Activated naive CD4-positive, alpha-beta T cell treated with anti-CD3 and anti-CD28 coated beads, Interleukin-2, amount 50 U/mL, for 24 hours (primary cell): Measurements from ENCODE around the gene TBC1D13.
"Not testable (repeated sequence)": the region's sequence is repeated elsewhere in the genome, so short reads cannot be mapped to it uniquely, and the experiment has no call there.

Experiments used
- H3K27ac Mint-ChIP-seq: one replicate; pipeline ENCODE4 v1.8.0; 2021; ENCODE audit warnings: mild to moderate bottlenecking, mixed read lengths
- H3K27me3 Mint-ChIP-seq: one replicate; pipeline ENCODE4 v1.8.0; 2021; ENCODE audit warnings: mixed read lengths
- H3K36me3 Mint-ChIP-seq: one replicate; pipeline ENCODE4 v1.8.0; 2021; ENCODE audit warnings: mixed read lengths
- H3K4me1 Mint-ChIP-seq: one replicate; pipeline ENCODE4 v1.8.0; 2021; ENCODE audit warnings: mixed read lengths
- H3K4me3 Mint-ChIP-seq: one replicate; pipeline ENCODE4 v1.8.0; 2021; ENCODE audit warnings: mild to moderate bottlenecking, mixed read lengths
- H3K9me3 Mint-ChIP-seq: one replicate; pipeline ENCODE4 v1.8.0; 2021; ENCODE audit warnings: mixed read lengths

TBC1D13 gene

DNA sequence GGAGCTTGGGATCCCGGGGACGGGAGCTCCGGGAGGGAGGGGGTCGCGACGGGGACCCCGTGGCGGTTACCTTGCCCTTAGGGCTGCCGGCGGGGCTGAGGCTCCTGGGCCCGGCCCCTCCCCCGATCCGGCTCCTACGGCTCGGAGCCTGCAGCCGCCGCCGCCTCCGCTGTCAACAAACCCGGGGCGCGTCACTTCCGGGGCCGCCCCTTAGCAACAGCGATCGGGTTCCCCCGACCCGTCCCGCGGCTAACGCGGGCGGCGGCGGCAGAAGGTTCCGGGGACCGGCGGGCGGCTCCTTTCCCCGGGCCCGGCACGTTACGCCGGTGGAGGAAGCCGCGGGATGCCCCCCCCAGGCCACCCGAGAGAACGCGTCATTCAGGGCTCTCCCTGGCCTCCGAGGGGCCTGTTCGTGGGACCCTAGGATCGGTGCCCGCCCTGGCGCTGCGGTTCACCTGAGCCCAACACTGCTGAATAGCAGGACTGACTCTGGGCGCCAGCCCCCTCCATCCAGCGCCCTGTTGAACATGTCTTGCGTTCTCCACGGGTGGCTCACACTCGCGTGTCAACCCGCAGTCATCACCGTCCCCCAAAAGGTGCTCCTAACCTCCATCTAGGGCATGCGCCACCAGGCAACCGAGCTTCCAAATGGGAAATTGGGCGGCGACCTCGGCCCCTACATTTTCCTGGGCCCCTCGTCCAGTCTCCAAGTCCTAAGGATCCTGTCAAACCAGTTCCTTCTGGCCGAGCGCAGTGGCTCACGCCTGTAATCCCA lies 15.1 kb upstream of the TBC1D13 start, which contains the start of gene ZER1:
ZER1 (minus strand) TSS at position 183 of the 775 bp plus-strand sequence. CDS start 16,362 bp downstream, outside the sequence.
- Mint-ChIP-seq H3K9me3 (no peaks in the 10 kb centered on the region), H3K4me1 (peaks cover 29% of the 10 kb centered on the region), H3K4me3 (peak within 1 kb of the TSS; percentile 97), H3K27me3 (no peaks in the 10 kb centered on the region), H3K27ac (peak within 1 kb of the TSS; percentile 88), H3K36me3 (peaks cover 1% of the 10 kb centered on the region)

GRCh38 chr9:128773049-128773448 lies 14.0 kb upstream of the TBC1D13 start:
- peaks cover 24% of the 10 kb centered on the region for H3K4me1 Mint-ChIP-seq
- H3K27me3 Mint-ChIP-seq, result no peaks in the 10 kb centered on the region
- no peaks in the 10 kb centered on the region for H3K9me3 Mint-ChIP-seq
- H3K27ac Mint-ChIP-seq, result no peak overlapping the region
- H3K4me3 Mint-ChIP-seq, result peak overlapping the region; percentile 97
- no peaks in the 10 kb centered on the region for H3K36me3 Mint-ChIP-seq

DNA sequence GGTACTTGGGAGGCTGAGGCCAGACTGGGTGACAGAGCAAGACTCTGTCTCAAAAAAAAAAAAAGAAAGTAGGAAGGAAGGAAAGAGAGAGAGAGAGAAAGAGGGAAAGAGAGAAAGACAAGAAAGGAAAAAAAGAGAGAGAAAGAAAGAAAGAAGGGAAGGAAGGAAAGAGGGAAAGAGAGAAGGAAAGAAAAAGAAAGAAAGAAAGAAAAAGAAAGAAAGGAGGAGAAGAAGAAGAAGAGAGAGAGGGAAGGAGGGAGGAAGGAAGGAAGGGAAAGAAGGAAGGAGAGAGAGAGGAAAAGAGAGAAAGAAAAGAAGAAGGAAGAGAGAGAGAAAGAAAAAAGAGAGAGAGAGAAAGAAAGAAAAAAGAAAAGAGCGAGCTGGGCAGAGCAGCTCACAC lies 12.2 kb upstream of the TBC1D13 start:
- Mint-ChIP-seq H3K27ac (no peak overlapping the region), H3K4me3 (no peak overlapping the region)

DNA sequence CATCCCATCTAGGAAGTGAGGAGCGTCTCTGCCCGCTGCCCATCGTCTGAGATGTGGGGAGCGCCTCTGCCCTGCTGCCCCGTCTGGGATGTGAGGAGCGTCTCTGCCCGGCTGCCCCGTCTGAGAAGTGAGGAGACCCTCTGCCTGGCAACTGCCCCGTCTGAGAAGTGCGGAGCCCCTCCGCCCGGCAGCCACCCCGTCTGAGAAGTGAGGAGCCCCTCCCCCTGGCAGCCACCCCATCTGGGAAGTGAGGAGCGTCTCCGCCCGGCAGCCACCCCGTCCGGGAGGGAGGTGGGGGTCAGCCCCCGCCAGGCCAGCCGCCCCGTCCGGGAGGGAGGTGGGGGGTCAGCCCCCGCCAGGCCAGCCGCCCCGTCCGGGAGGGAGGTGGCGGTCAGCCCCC lies 7.0 kb upstream of the TBC1D13 start:
- H3K4me1 Mint-ChIP-seq, H3K9me3 Mint-ChIP-seq: not testable (repeated sequence)

More for the DNA sequence above, 12.2 kb upstream of the TBC1D13 start:
- Mint-ChIP-seq H3K27me3 (no peaks in the 10 kb centered on the region), H3K4me1 (peaks cover 14% of the 10 kb centered on the region), H3K9me3 (no peaks in the 10 kb centered on the region), H3K36me3 (no peaks in the 10 kb centered on the region)

DNA sequence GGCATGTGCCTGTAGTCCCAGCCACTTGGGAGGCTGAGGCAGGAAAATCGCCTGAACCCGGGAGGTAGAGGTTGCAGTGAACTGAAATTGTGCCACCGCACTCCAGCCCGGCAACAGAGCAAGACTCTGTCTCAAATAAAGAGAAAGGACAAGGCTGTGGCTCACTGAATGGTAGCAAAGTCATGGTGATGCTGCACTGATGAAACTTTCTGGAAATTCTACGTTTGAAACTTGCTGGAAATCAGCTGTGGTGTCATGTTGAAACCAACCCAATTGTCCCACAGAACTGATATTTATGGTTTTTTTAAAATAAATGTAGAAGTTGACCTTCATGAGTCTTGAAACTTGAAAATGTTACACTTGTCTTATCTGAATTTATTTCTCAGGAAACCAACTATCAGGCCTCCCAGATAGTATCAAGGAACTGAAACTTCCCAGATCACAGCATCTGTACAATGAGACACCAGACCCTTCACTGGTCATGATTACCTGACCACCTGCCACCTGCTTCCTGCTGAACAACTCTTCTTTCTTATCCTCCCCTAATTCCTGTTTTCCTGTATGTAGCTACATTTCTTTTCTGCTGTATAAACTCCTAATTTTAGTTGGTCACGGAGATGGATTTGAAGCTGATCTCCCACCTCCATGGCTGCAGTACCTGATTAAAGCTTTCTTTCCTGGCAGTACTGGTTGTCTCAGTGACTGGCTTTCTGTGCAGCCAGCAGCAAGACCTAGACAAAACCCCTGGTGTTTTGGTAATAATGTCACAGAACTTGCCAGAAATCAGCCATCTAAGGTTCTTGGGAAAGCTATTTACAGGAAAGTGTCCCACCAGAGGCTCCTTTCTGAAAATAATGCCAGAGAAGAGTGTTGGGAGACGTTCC lies 5.6 kb upstream of the TBC1D13 start:
- H3K4me3 Mint-ChIP-seq, result no peak overlapping the region
- no peak overlapping the region for H3K27ac Mint-ChIP-seq
- no peaks in the 10 kb centered on the region for H3K9me3 Mint-ChIP-seq
- no peaks in the 10 kb centered on the region for H3K4me1 Mint-ChIP-seq
- H3K27me3 Mint-ChIP-seq, result no peaks in the 10 kb centered on the region
- no peaks in the 10 kb centered on the region for H3K36me3 Mint-ChIP-seq

More for the DNA sequence above, 7.0 kb upstream of the TBC1D13 start:
- H3K4me3 Mint-ChIP-seq, H3K27ac Mint-ChIP-seq, H3K27me3 Mint-ChIP-seq, H3K36me3 Mint-ChIP-seq: not testable (repeated sequence)

DNA sequence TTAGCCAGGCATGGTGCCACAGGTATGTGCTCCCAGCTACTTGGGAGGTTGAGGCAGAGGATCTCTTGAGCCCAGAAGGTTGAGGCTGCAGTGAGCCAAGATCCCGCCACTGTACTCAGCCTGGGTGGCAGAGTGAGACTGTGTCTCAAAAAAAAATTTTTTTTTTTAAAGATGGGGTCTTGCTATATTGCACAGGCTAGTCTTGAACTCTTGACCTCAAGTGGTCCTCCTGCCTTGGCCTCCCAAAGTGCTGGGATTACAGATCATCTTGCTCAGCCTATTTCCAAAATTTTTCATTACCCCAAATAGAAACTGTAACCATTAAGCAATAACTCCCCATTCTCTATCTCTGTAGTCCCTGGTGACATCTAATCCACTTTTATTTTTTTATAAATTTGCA lies 4.4 kb upstream of the TBC1D13 start:
- Mint-ChIP-seq H3K27me3 (no peaks in the 10 kb centered on the region), H3K27ac (no peak overlapping the region), H3K36me3 (no peaks in the 10 kb centered on the region), H3K4me3 (no peak overlapping the region), H3K4me1 (no peaks in the 10 kb centered on the region), H3K9me3 (no peaks in the 10 kb centered on the region)

DNA sequence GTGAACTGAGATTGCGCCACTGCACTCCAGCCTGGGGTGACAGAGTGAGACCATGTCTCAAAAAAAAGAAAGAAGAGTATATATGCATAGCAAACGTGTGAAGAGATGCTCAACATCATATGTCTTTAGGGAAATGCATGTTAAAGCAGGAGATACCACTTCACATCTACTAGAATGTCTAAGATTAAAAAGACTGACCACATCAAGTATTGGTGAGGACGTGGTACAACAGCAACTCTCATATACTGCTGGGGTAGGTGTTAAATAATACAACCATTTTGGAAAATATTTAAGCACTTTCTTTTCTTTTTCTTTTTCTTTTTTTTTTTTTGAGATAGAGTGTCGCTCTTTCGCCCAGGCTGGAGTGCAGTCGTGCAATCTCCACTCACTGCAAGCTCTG lies 1.6 kb upstream of the TBC1D13 start:
- no peak overlapping the region for H3K27ac Mint-ChIP-seq

DNA sequence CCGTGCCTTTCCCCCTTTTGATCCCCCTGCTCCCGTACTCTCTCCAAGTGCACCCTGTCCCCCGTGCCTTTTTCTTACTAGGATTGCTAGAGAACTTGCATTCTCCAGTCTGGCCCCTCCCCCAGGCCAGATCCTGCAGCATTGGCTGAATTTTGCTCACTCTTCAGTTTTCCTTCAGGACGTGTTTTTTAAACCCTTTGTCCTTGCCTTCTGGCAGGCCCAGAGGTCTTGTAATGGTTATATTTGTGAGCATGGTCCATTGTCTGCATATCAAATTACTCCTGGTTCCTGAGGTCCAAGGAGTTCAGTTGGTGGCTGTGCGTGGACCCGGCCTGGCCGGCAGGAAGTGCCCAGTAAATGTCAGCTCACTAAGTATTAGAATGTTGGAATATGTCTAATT lies 606 bp downstream of the TBC1D13 start:
- Mint-ChIP-seq H3K4me1 (peaks cover 5% of the 10 kb centered on the region), H3K4me3 (peak overlapping the region; percentile 91), H3K27me3 (no peaks in the 10 kb centered on the region), H3K27ac (peak overlapping the region; percentile 80), H3K9me3 (no peaks in the 10 kb centered on the region), H3K36me3 (no peaks in the 10 kb centered on the region)

More for the DNA sequence above, 1.6 kb upstream of the TBC1D13 start:
- Mint-ChIP-seq H3K36me3 (no peaks in the 10 kb centered on the region), H3K4me3 (peak overlapping the region; percentile 36), H3K4me1 (peaks cover 5% of the 10 kb centered on the region), H3K27me3 (no peaks in the 10 kb centered on the region), H3K9me3 (no peaks in the 10 kb centered on the region)

DNA sequence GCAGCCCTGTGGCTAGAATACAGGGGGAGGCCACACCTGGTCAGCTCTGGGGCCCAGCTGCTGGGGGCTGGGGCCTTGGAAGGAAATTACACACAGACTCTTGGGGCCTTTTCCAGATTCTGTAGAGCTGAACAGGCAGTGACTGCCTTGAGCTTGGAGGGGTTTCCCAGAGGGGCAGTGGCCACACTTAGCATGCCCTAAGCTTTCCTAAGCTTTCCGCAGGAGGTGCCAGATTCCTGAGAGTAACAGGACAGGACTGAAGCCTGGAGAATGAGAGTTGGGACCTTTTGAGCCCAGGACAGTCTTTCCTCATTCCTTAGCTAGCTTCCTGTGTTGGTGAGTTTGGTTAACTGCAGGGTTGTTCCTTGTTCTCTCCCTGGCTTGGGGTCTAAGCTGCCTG lies 1.4 kb downstream of the TBC1D13 start:
- H3K27ac Mint-ChIP-seq, result no peak overlapping the region
- H3K9me3 Mint-ChIP-seq, result no peaks in the 10 kb centered on the region
- peak overlapping the region; percentile 91 for H3K4me3 Mint-ChIP-seq
- no peaks in the 10 kb centered on the region for H3K36me3 Mint-ChIP-seq
- no peaks in the 10 kb centered on the region for H3K27me3 Mint-ChIP-seq
- peaks cover 10% of the 10 kb centered on the region for H3K4me1 Mint-ChIP-seq

GRCh38 chr9:128790536-128790935 lies 3.5 kb downstream of the TBC1D13 start:
- no peaks in the 10 kb centered on the region for H3K9me3 Mint-ChIP-seq
- no peak overlapping the region for H3K27ac Mint-ChIP-seq
- no peak overlapping the region for H3K4me3 Mint-ChIP-seq
- peaks cover 10% of the 10 kb centered on the region for H3K4me1 Mint-ChIP-seq
- peaks cover 2% of the 10 kb centered on the region for H3K36me3 Mint-ChIP-seq
- no peaks in the 10 kb centered on the region for H3K27me3 Mint-ChIP-seq

DNA sequence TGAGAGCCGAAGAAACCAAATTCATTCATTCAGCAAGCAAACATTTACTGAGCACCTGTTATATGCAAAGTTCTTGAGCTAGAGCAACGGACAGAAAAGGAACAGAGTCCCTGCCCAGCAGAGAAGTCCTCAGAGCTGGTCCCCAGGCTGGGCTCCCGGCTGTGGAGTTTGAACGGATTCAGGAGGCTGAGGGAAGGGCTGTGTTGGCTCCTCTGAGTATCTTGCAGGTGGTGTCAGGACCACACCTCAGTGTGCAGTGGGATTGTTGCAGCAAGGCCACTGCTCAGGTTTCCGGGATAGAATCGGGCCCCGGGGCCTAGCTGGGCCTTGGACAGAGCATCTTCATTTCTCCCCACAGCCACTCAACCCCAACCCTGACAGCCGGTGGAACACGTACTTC lies 5.1 kb downstream of the TBC1D13 start:
- H3K4me3 Mint-ChIP-seq, result no peak overlapping the region
- H3K4me1 Mint-ChIP-seq, result peaks cover 10% of the 10 kb centered on the region
- H3K27me3 Mint-ChIP-seq, result no peaks in the 10 kb centered on the region
- no peak overlapping the region for H3K27ac Mint-ChIP-seq
- H3K36me3 Mint-ChIP-seq, result peaks cover 2% of the 10 kb centered on the region
- no peaks in the 10 kb centered on the region for H3K9me3 Mint-ChIP-seq

- H3K36me3 Mint-ChIP-seq, result peaks cover 2% of the 10 kb centered on the region
- peaks cover 10% of the 10 kb centered on the region for H3K4me1 Mint-ChIP-seq
- H3K9me3 Mint-ChIP-seq, result no peaks in the 10 kb centered on the region
- H3K27me3 Mint-ChIP-seq, result no peaks in the 10 kb centered on the region
- H3K4me3 Mint-ChIP-seq, result no peak overlapping the region
- no peak overlapping the region for H3K27ac Mint-ChIP-seq
These were observed 6.1 kb downstream of the TBC1D13 start for GRCh38 chr9:128792978-128793686.

- H3K4me3 Mint-ChIP-seq, H3K9me3 Mint-ChIP-seq, H3K36me3 Mint-ChIP-seq, H3K27ac Mint-ChIP-seq, H3K27me3 Mint-ChIP-seq, H3K4me1 Mint-ChIP-seq: not testable (repeated sequence)
These were observed 7.9 kb downstream of the TBC1D13 start for GRCh38 chr9:128794961-128795360.

DNA sequence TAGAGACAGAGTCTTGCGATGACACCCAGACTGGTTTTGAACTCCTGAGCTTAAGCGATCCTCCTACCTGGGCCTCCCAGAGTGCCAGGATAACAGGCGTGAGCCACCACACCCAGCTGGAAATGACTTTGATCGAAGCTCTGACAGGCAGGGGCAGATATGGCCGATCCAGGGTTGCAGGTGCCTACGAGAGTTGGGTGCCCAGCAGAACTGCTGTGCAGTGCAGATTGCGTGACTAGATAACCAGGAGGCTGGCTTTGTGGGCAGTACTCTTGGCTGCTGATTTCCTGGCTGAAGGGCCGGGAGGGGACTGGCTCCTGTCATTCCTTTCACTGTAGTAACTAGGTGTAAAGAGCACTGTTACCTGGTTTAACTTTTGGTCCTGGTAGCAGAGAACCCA lies 11.8 kb downstream of the TBC1D13 start:
- no peaks in the 10 kb centered on the region for H3K4me1 Mint-ChIP-seq
- peaks cover 3% of the 10 kb centered on the region for H3K36me3 Mint-ChIP-seq
- no peak overlapping the region for H3K4me3 Mint-ChIP-seq
- H3K27me3 Mint-ChIP-seq, result no peaks in the 10 kb centered on the region
- no peaks in the 10 kb centered on the region for H3K9me3 Mint-ChIP-seq
- no peak overlapping the region for H3K27ac Mint-ChIP-seq

- Mint-ChIP-seq H3K4me3 (no peak overlapping the region), H3K36me3 (peaks cover 3% of the 10 kb centered on the region), H3K4me1 (no peaks in the 10 kb centered on the region), H3K9me3 (no peaks in the 10 kb centered on the region), H3K27ac (no peak overlapping the region), H3K27me3 (no peaks in the 10 kb centered on the region)
These were observed 13.0 kb downstream of the TBC1D13 start for GRCh38 chr9:128800061-128800460.
